NT2/D1 (cell line): ENCODE results near the gene GLIS1.

Experiments used
- SUZ12 ChIP-seq: IDR thresholded peaks from 2 replicates; pipeline ENCODE4 v1.6.1; 2011; ENCODE audit not compliant: insufficient read length, insufficient read depth; ENCODE audit errors: extremely low read depth
- YY1 ChIP-seq: IDR thresholded peaks from 2 replicates; pipeline ENCODE4 v1.6.1; 2011; ENCODE audit not compliant: insufficient read length, insufficient read depth
- ZNF274 ChIP-seq: IDR thresholded peaks from 2 replicates; pipeline ENCODE4 v1.6.1; 2011; ENCODE audit warnings: mild to moderate bottlenecking, low read depth, low read length

- TF ChIP-seq ZNF274, result no peak
- no peak for TF ChIP-seq YY1
- TF ChIP-seq SUZ12, result no peak
Observed at GRCh38 chr1:53546409-53547155, 192.4 kb downstream of the GLIS1 start.
